ENCODE measurements around the gene FOXO6.

The FOXO6 gene

GRCh38 chr1:41360786-41361494 lies at the start of gene FOXO6:
Gene FOXO6, plus strand, starts transcription at chr1:41361434.
- no peak within 1 kb of the TSS for H3K27ac ChIP-seq (ENCODE audit: low read depth, low read length, poor library complexity, severe bottlenecking)
- H4K20me1 ChIP-seq (ENCODE audit: insufficient read depth, low read length): no peaks in the 10 kb centered on the region
- H3K36me3 ChIP-seq (ENCODE audit: insufficient read depth, low read length): no peaks in the 10 kb centered on the region
- TF ChIP-seq EZH2 (IDR thresholded peaks at IDR 0.05; ENCODE audit: borderline replicate concordance, low read length) (no peak), CTCF (IDR thresholded peaks at IDR 0.05; ENCODE audit: low read length) (no peak; the same call in 1 of the 2 replicates)
- H3K9me3 ChIP-seq (ENCODE audit: low read length): no peaks in the 10 kb centered on the region
- peaks cover 13% of the 10 kb centered on the region for H3K4me1 ChIP-seq (ENCODE audit: insufficient read depth, low read length, severe bottlenecking)
- H3K79me2 ChIP-seq (ENCODE audit: insufficient read depth, low read length): no peaks in the 10 kb centered on the region
- no peaks in the 10 kb centered on the region for H3F3A ChIP-seq (ENCODE audit: insufficient read depth, low read length)
- H3K4me2 ChIP-seq (ENCODE audit: low read length): peak within 1 kb of the TSS; percentile 71
- no peak within 1 kb of the TSS for H2AFZ ChIP-seq (ENCODE audit: low read length)
- H3K9ac ChIP-seq (ENCODE audit: low read length): no peak within 1 kb of the TSS; the same call in 1 of the 2 replicates
- peaks cover 8% of the 10 kb centered on the region; the same call in 1 of the 2 replicates for H3K27me3 ChIP-seq (ENCODE audit: insufficient read depth, low read length)
- peak within 1 kb of the TSS; percentile 51 for H3K4me3 ChIP-seq (ENCODE audit: low read depth, low read length, poor library complexity, severe bottlenecking)
- H3K9me2 ChIP-seq (ENCODE audit: low read depth, low read length): no peaks in the 10 kb centered on the region

DNA sequence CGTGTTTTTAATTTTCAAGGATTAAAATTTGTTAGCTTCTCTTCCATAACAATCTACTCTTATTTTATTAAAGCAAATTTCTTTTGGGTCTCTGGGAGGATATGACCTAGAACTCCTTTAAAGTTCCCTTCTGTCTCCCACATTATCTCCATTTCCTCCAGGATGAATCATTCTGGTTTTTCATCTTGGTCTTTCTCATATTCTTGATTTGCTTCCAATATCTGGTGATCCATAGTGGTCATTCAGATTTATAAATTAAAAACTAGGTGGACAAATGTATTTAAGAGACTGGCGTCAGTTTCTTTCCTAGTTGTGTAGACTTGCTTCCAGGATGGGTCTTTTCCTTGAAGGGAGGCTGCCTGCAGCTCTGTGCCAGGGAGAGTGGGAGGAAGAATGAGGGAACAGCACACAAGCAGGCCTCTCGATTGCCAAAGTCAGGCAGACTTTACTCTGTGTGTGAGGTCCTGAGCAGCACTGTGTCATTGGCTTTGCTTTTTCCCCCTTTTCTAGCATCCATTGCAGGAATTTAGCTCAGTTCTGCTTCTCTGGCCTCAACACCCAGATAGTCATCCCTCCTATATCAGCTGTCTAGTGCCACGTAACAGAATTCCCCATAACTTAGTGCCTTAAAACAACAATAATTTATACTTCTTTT lies 48.1 kb upstream of the FOXO6 start:
- Histone ChIP-seq H3K9me2 (ENCODE audit: low read depth, low read length) (no peaks in the 10 kb centered on the region), H3K4me1 (ENCODE audit: insufficient read depth, low read length, severe bottlenecking) (no peaks in the 10 kb centered on the region), H3K36me3 (ENCODE audit: insufficient read depth, low read length) (no peaks in the 10 kb centered on the region), H2AFZ (ENCODE audit: low read length) (no peak overlapping the region), H3F3A (ENCODE audit: insufficient read depth, low read length) (no peaks in the 10 kb centered on the region), H3K4me3 (ENCODE audit: low read depth, low read length, poor library complexity, severe bottlenecking) (no peak overlapping the region), H3K4me2 (ENCODE audit: low read length) (no peak overlapping the region), H4K20me1 (ENCODE audit: insufficient read depth, low read length) (no peaks in the 10 kb centered on the region), H3K9me3 (ENCODE audit: low read length) (no peaks in the 10 kb centered on the region), H3K9ac (ENCODE audit: low read length) (no peak overlapping the region), H3K27ac (ENCODE audit: low read depth, low read length, poor library complexity, severe bottlenecking) (no peak overlapping the region), H3K27me3 (ENCODE audit: insufficient read depth, low read length) (no peaks in the 10 kb centered on the region; the same call in 1 of the 2 replicates), H3K79me2 (ENCODE audit: insufficient read depth, low read length) (no peaks in the 10 kb centered on the region)
- no peak for TF ChIP-seq CTCF (IDR thresholded peaks at IDR 0.05; ENCODE audit: low read length)
- TF ChIP-seq EZH2 (IDR thresholded peaks at IDR 0.05; ENCODE audit: borderline replicate concordance, low read length): no peak

DNA sequence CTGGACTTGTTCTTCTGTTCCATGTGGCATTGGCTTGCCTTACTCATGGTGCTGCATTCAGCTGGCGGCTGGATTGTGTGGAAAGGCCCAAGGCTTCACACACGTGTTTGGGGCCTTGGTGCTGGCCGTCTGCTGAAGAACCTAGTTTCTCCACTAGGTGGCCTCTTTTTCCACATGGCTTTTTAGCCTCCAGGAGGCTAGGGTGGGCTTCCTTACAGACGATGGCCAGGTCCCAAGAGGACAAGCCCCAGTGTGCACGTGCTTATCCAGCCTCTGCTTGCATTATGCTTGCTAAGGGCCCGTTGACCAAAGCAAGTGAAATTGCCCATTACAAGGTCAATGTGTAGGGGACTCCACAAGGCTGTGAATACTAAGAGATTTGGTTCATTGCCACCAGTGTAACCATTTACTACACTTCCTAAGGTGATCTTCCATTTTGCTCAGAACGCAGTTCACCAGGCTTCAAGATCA lies 47.5 kb upstream of the FOXO6 start:
- Histone ChIP-seq H2AFZ (ENCODE audit: low read length) (no peak overlapping the region), H3K9ac (ENCODE audit: low read length) (no peak overlapping the region), H3K4me1 (ENCODE audit: insufficient read depth, low read length, severe bottlenecking) (no peaks in the 10 kb centered on the region), H3K27me3 (ENCODE audit: insufficient read depth, low read length) (no peaks in the 10 kb centered on the region), H3K79me2 (ENCODE audit: insufficient read depth, low read length) (no peaks in the 10 kb centered on the region), H3K36me3 (ENCODE audit: insufficient read depth, low read length) (no peaks in the 10 kb centered on the region), H3K9me2 (ENCODE audit: low read depth, low read length) (no peaks in the 10 kb centered on the region), H3K9me3 (ENCODE audit: low read length) (no peaks in the 10 kb centered on the region), H3F3A (ENCODE audit: insufficient read depth, low read length) (no peaks in the 10 kb centered on the region), H4K20me1 (ENCODE audit: insufficient read depth, low read length) (no peaks in the 10 kb centered on the region), H3K27ac (ENCODE audit: low read depth, low read length, poor library complexity, severe bottlenecking) (no peak overlapping the region), H3K4me3 (ENCODE audit: low read depth, low read length, poor library complexity, severe bottlenecking) (no peak overlapping the region), H3K4me2 (ENCODE audit: low read length) (no peak overlapping the region)
- TF ChIP-seq EZH2 (IDR thresholded peaks at IDR 0.05; ENCODE audit: borderline replicate concordance, low read length): no peak
- peak; percentile 75 for TF ChIP-seq CTCF (IDR thresholded peaks at IDR 0.05; ENCODE audit: low read length)
